ENCODE results near the gene MYO16. TPM values are rescaled to one million over a fixed set of nuclear protein-coding genes. Genes with fewer than 3 reads are reported as not detected.

Gene MYO16
- total RNA-seq, 1 donor from 2014 or later: 0.24 TPM

DNA sequence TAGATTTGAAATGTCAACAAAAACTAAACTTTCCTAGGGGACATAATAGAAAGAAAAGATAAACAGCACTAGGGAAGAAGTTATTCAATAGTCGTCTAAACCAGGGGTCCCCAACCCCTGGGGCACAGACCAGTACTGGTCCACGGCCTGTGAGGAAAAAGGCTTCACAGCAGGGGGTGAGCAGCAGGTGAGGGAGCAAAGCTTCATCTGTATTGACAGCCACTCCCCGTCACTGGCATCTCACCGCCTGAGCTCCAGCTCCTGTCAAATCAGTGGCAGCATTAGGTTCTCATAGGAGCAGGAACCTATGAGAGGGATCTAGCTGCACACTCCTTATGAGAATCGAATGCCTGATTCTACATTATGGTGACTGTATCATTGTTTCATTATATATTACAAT lies 382.7 kb downstream of the MYO16 start:
- intact Hi-C loops (cut with DNase I): no loop called here
- Histone ChIP-seq H3K4me1 (no peaks in the 10 kb centered on the region), H3K4me3 (no peak overlapping the region), H3K9me3 (no peaks in the 10 kb centered on the region), H3K36me3 (no peaks in the 10 kb centered on the region), H3K27ac (no peak overlapping the region), H3K27me3 (ENCODE audit: low read depth) (no peaks in the 10 kb centered on the region)
- DNase-seq: no peak
- TF ChIP-seq, protein P1, sequence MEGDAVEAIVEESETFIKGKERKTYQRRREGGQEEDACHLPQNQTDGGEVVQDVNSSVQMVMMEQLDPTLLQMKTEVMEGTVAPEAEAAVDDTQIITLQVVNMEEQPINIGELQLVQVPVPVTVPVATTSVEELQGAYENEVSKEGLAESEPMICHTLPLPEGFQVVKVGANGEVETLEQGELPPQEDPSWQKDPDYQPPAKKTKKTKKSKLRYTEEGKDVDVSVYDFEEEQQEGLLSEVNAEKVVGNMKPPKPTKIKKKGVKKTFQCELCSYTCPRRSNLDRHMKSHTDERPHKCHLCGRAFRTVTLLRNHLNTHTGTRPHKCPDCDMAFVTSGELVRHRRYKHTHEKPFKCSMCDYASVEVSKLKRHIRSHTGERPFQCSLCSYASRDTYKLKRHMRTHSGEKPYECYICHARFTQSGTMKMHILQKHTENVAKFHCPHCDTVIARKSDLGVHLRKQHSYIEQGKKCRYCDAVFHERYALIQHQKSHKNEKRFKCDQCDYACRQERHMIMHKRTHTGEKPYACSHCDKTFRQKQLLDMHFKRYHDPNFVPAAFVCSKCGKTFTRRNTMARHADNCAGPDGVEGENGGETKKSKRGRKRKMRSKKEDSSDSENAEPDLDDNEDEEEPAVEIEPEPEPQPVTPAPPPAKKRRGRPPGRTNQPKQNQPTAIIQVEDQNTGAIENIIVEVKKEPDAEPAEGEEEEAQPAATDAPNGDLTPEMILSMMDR (IDR thresholded peaks at IDR 0.05): no peak
- ATAC-seq: no peak

DNA sequence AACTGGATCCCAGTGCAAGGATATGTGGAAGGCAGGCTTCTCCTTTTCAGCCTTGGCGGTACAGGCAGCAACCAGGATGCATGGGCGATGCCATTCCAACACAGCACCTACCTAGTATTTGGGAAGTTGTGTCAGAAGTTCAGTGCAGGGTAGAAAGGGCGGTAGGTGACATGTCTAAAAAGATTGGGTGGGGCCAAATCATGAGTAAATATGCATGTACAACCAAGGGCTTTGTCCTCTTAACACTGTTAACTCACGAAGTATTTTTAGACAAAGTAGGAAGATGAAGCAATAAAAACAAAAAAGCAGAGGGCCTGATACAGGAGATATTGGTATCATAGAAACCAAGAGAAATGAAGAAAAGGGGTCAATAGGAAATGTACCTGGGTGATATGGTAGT lies 392.1 kb downstream of the MYO16 start:
- no peak overlapping the region for H3K4me3 ChIP-seq
- no peaks in the 10 kb centered on the region for H3K27me3 ChIP-seq (ENCODE audit: low read depth)
- H3K4me1 ChIP-seq: no peaks in the 10 kb centered on the region
- no peak for ATAC-seq
- H3K9me3 ChIP-seq: no peaks in the 10 kb centered on the region
- TF ChIP-seq, protein P1 (IDR thresholded peaks at IDR 0.05): no peak
- DNase-seq: no peak
- intact Hi-C loops (cut with DNase I): no loop called here
- H3K27ac ChIP-seq: no peak overlapping the region
- no peaks in the 10 kb centered on the region for H3K36me3 ChIP-seq

DNA sequence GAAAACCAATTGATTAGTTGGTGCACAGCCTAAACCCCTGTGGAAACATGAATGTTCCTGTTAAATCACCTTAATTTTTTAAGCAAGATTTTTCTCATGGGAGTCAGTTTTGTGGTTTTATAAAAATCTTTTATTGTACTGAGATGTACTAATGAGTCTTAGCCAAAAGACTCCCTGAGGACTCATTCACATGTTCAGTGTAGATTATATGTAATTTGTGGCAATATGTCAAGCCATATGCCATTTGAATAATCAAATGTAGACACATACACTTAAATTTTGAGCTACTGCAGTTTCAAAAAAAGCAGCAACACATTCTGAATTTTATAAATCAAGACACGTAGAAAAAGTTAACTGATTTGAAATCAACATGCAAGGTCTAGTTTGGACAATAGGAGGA lies 395.2 kb downstream of the MYO16 start:
- Histone ChIP-seq H3K27ac (no peak overlapping the region), H3K36me3 (no peaks in the 10 kb centered on the region), H3K9me3 (no peaks in the 10 kb centered on the region), H3K4me3 (no peak overlapping the region), H3K4me1 (no peaks in the 10 kb centered on the region), H3K27me3 (ENCODE audit: low read depth) (no peaks in the 10 kb centered on the region)
- TF ChIP-seq, protein P1 (IDR thresholded peaks at IDR 0.05): no peak
- intact Hi-C loops (cut with DNase I): no loop called here
- ATAC-seq (no peak), DNase-seq (no peak)

DNA sequence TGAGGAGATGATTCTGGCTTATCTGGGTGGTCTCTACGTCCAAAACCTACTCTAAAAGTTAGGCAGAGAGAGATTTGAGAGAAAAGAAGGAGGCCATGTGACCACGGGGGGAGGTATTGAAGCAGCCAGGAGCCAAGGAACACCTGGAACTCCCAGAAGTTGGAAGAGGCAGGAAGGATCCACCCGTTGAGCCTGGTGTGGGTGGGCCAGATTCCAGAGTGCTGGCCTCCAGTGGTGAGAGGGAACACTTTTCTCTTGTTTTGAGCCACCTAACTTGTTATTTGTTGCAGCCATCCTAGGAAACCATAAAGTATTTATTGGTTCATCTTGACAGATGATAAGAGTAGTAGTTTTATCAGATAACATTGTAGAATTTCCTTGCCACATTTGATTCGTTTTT lies 396.9 kb downstream of the MYO16 start:
- no peaks in the 10 kb centered on the region for H3K36me3 ChIP-seq
- no peak for ATAC-seq
- intact Hi-C loops (cut with DNase I): no loop called here

DNA sequence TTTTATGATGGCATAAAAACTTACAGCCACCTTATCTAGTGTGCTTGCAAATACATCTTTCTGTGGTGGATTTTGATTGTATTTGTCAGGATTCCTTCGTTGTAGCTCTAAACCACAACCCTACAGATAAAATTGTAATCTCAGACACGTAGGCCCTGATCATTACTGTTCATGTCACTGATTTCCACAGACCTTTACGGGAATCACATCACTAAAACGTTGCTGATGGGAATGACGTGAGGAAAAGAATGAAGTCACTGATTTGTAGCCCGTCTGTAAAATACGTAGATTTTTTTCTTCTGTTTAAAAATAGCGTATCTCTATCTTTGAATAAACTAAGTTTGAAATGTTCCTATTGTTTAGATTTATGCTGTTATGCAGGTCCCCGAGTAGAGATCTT lies 399.2 kb downstream of the MYO16 start:
- no peak for DNase-seq
- Histone ChIP-seq H3K9me3 (no peaks in the 10 kb centered on the region), H3K36me3 (no peaks in the 10 kb centered on the region), H3K27ac (no peak overlapping the region), H3K27me3 (ENCODE audit: low read depth) (no peaks in the 10 kb centered on the region), H3K4me1 (no peaks in the 10 kb centered on the region), H3K4me3 (no peak overlapping the region)
- TF ChIP-seq, protein P1 (IDR thresholded peaks at IDR 0.05): no peak
- ATAC-seq: no peak
- intact Hi-C loops (cut with DNase I): no loop called here

More for the DNA sequence above, 396.9 kb downstream of the MYO16 start:
- no peak overlapping the region for H3K4me3 ChIP-seq
- H3K4me1 ChIP-seq: no peaks in the 10 kb centered on the region
- no peaks in the 10 kb centered on the region for H3K27me3 ChIP-seq (ENCODE audit: low read depth)
- no peaks in the 10 kb centered on the region for H3K9me3 ChIP-seq
- DNase-seq: no peak
- H3K27ac ChIP-seq: no peak overlapping the region
- TF ChIP-seq, protein P1 (IDR thresholded peaks at IDR 0.05): no peak

DNA sequence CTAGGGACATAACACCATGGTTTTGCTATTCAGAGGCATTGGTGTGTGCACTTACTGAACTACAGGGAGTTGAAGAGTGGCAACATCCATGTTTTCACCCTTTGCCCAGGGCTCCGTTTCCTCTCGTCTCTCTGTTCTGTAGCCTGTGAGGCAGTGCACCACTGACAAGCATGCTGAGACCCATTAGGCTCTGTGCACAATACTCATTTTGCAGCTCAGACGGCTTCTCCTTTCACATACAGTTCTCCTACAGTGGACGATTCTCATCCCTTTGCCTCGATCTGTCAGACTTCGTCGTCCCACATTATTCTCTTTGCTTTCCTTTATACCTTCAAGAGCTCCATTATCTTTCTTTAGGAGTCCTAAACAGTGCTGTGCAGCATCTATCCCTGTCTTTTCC lies 403.7 kb downstream of the MYO16 start:
- Histone ChIP-seq H3K4me1 (no peaks in the 10 kb centered on the region), H3K27ac (no peak overlapping the region), H3K4me3 (no peak overlapping the region), H3K9me3 (no peaks in the 10 kb centered on the region), H3K36me3 (no peaks in the 10 kb centered on the region), H3K27me3 (ENCODE audit: low read depth) (no peaks in the 10 kb centered on the region)
- ATAC-seq: no peak
- intact Hi-C loops (cut with DNase I): no loop called here
- TF ChIP-seq, protein P1 (IDR thresholded peaks at IDR 0.05): no peak
- DNase-seq: no peak
